Measurements from ENCODE around the gene VCPKMT.
"Not testable (repeated sequence)": the region's sequence is repeated elsewhere in the genome, so short reads cannot be mapped to it uniquely, and the experiment has no call there.

Gene VCPKMT

GRCh38 chr14:50086321-50086711 is 30.1 kb downstream of the VCPKMT start:
- no peak for DNase-seq (ENCODE audit: low spot score)
- no peak for TF ChIP-seq CTCF (IDR thresholded peaks at IDR 0.05; ENCODE audit: extremely low read depth, missing control alignments)

- no peak for TF ChIP-seq CTCF (IDR thresholded peaks at IDR 0.05; ENCODE audit: extremely low read depth, missing control alignments)
- peak; percentile 68 for DNase-seq (ENCODE audit: low spot score)
These were observed 30.6 kb downstream of the VCPKMT start for GRCh38 chr14:50085570-50086320.

GRCh38 chr14:50084666-50085065 is 31.7 kb downstream of the VCPKMT start:
- no peak for TF ChIP-seq CTCF (IDR thresholded peaks at IDR 0.05; ENCODE audit: extremely low read depth, missing control alignments)

GRCh38 chr14:50083467-50084337 is 32.7 kb downstream of the VCPKMT start:
- DNase-seq (ENCODE audit: low spot score), result peak; percentile 57
- TF ChIP-seq CTCF (IDR thresholded peaks at IDR 0.05; ENCODE audit: extremely low read depth, missing control alignments), result no peak

More at GRCh38 chr14:50084666-50085065, 31.7 kb downstream of the VCPKMT start:
- DNase-seq (ENCODE audit: low spot score), result no peak

- DNase-seq (ENCODE audit: low spot score), result peak; percentile 88
- no peak for TF ChIP-seq CTCF (IDR thresholded peaks at IDR 0.05; ENCODE audit: extremely low read depth, missing control alignments)
These were observed 33.4 kb downstream of the VCPKMT start for GRCh38 chr14:50082784-50083466.

- no peak for TF ChIP-seq CTCF (IDR thresholded peaks at IDR 0.05; ENCODE audit: extremely low read depth, missing control alignments)
- no peak for DNase-seq (ENCODE audit: low spot score)
These were observed 34.0 kb downstream of the VCPKMT start for GRCh38 chr14:50082308-50082742.

- not testable (repeated sequence) for DNase-seq (ENCODE audit: low spot score)
These were observed 37.3 kb downstream of the VCPKMT start for GRCh38 chr14:50079103-50079502.

- not testable (repeated sequence) for DNase-seq (ENCODE audit: low spot score)
These were observed 42.7 kb downstream of the VCPKMT start for GRCh38 chr14:50073663-50074062.
